Lower leg skin (tissue), 3 donors: ENCODE data around the gene CACNA1H.

Source experiments
- POLR2A ChIP-seq, 2 donors: fragments of 450-650 bp; IDR thresholded peaks; one replicate each; pipeline ENCODE4 v1.6.1; 2016 to 2017; ENCODE audit warnings: antibody characterized with exemption in 2 of 2, mild to moderate bottlenecking in 1 of 2, moderate library complexity in 1 of 2
- TF ChIP-seq, protein P1 (sequence below), 3 donors: fragments of 450-650 bp; IDR thresholded peaks; one replicate each; pipeline ENCODE4 v1.5.1; 2016; ENCODE audit warnings: antibody characterized with exemption in 3 of 3, mild to moderate bottlenecking in 3 of 3, moderate library complexity in 2 of 3

DNA sequence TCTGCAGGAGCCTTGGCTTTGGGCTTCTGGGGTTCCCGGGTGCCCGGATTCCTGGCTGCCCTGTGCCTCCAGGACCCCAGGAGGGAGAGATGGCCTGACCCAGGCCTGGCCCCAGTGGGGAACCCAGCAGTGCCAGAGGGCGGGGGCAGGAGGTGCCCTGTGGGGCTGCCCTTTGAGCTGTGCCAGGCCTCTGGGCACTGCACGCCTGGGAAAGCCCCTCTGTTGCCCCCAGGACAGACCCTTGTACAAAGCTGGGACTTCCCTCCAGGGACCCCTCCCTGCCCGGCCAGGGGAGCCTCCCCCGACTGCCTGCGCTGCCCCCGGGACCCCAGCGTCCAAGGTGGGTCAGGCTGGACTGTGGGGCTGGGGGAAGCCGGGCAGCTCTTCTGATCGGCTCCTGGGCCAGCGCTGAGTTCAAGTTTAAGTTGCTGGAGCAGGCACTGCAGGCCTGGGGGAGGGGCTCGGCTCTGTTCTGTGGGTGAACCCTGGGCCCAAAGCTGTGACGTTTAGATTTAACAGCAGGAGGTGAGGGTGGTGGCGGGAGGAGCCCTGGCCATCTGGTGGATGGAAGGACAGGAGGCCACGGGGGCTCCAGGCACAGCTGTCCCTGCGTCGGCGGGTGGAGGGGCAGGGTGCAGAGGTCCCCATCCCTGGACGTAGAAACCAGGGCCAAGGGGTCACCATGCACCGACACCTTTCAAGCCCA lies 29.2 kb upstream of the CACNA1H start:
- TF ChIP-seq, protein P1, sequence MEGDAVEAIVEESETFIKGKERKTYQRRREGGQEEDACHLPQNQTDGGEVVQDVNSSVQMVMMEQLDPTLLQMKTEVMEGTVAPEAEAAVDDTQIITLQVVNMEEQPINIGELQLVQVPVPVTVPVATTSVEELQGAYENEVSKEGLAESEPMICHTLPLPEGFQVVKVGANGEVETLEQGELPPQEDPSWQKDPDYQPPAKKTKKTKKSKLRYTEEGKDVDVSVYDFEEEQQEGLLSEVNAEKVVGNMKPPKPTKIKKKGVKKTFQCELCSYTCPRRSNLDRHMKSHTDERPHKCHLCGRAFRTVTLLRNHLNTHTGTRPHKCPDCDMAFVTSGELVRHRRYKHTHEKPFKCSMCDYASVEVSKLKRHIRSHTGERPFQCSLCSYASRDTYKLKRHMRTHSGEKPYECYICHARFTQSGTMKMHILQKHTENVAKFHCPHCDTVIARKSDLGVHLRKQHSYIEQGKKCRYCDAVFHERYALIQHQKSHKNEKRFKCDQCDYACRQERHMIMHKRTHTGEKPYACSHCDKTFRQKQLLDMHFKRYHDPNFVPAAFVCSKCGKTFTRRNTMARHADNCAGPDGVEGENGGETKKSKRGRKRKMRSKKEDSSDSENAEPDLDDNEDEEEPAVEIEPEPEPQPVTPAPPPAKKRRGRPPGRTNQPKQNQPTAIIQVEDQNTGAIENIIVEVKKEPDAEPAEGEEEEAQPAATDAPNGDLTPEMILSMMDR (IDR thresholded peaks at IDR 0.05) = no peak
- TF ChIP-seq POLR2A (IDR thresholded peaks at IDR 0.05) = no peak
